Transverse colon (tissue), 3 donors: ENCODE data around the gene SF3B3.

Experiments
- CTCF ChIP-seq, 5 experiments: fragments of 200-600 bp in 3 of 5; fragments of 450-650 bp in 2 of 5; sonication (generic) in 3 of 5; IDR thresholded peaks; 1 replicate in 2 of 5; 2 replicates in 3 of 5; pipeline ENCODE4 v1.5.1; 2016 to 2017; ENCODE audit warnings: antibody characterized with exemption in 5 of 5, inconsistent platforms in 3 of 5, mild to moderate bottlenecking in 2 of 5, moderate library complexity in 1 of 5
- EP300 ChIP-seq: sonication (generic); formaldehyde crosslinking; IDR thresholded peaks from one replicate; pipeline ENCODE4 v1.6.1; 2017; ENCODE audit warnings: antibody characterized with exemption, low read depth
- POLR2A ChIP-seq: fragments of 450-650 bp; IDR thresholded peaks from one replicate; pipeline ENCODE4 v1.6.1; 2016; ENCODE audit warnings: antibody characterized with exemption, mild to moderate bottlenecking, moderate library complexity

DNA sequence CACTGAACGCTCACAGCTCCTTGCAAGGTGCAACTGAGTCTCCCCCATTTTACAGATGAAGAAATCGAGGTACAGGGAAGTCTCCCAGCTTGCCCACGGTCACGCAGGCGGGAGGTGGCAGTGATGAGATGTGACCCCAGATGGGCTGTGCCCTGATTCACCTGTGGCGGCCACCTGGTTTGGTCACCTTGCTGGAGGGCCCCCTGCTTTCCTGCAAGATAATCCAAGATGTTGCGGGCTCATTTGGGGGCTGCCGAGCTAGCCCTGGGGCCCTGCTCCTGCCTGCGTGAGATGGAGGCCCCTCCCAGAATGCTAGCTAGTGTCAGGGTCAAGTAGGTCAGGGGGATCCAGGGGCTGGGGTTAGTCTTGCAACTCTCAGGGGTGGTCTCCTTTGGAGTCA, 63.1 kb downstream of the SF3B3 start:
- no peak for TF ChIP-seq CTCF (IDR thresholded peaks at IDR 0.05)
- no peak for TF ChIP-seq EP300
- TF ChIP-seq POLR2A, result no peak
